Smooth muscle cell (in vitro differentiated cells): ENCODE data around the gene QSOX1. TPM values are rescaled to one million over a fixed set of nuclear protein-coding genes. Genes with fewer than 3 reads are reported as not detected.

Source experiments
- DNase-seq: peaks from one replicate; lab custom pipeline; 2025; ENCODE audit not compliant: unreplicated experiment; lab: John Stamatoyannopoulos, UW
- H2AFZ ChIP-seq: fragments of 200-600 bp; sonication (generic); 2 replicates; pipeline ENCODE4 v1.6.0; 2016; ENCODE audit warnings: antibody characterized with exemption, low read depth, mild to moderate bottlenecking
- H3F3A ChIP-seq: fragments of 200-600 bp; sonication (generic); 2 replicates; pipeline ENCODE4 v1.6.0; 2017; ENCODE audit warnings: antibody characterized with exemption, low read depth
- H3K27ac ChIP-seq: fragments of 200-600 bp; sonication (generic); 2 replicates; pipeline ENCODE4 v1.5.1; 2016; ENCODE audit warnings: low read depth, mild to moderate bottlenecking
- H3K27me3 ChIP-seq: fragments of 200-600 bp; sonication (generic); 2 replicates; pipeline ENCODE4 v1.6.1; 2016; ENCODE audit warnings: low read depth, mild to moderate bottlenecking
- H3K36me3 ChIP-seq: fragments of 200-600 bp; sonication (generic); 2 replicates; pipeline ENCODE4 v1.5.1; 2016; ENCODE audit warnings: low read depth
- H3K4me1 ChIP-seq: fragments of 200-600 bp; sonication (generic); 2 replicates; pipeline ENCODE4 v1.5.1; 2016; ENCODE audit warnings: low read depth
- H3K4me2 ChIP-seq: fragments of 200-600 bp; sonication (generic); 2 replicates; pipeline ENCODE4 v1.6.0; 2016; ENCODE audit warnings: mild to moderate bottlenecking
- H3K4me3 ChIP-seq: fragments of 200-600 bp; sonication (generic); 2 replicates; pipeline ENCODE4 v1.5.1; 2016; ENCODE audit warnings: mild to moderate bottlenecking
- H3K79me2 ChIP-seq: fragments of 200-600 bp; sonication (generic); 2 replicates; pipeline ENCODE4 v1.6.0; 2016; ENCODE audit warnings: low read depth, mild to moderate bottlenecking
- H3K9ac ChIP-seq: fragments of 200-600 bp; sonication (generic); 2 replicates; pipeline ENCODE4 v1.6.0; 2016; ENCODE audit warnings: low read depth
- H3K9me3 ChIP-seq: fragments of 200-600 bp; sonication (generic); replicated peaks from 2 replicates; pipeline ENCODE4 v1.5.1; 2016; ENCODE audit warnings: low read depth
- H4K20me1 ChIP-seq: fragments of 200-600 bp; sonication (generic); 2 replicates; pipeline ENCODE4 v1.6.0; 2016; ENCODE audit warnings: low read depth
- WGBS: methylation state at CpG from one replicate; pipeline ENCODE4 v1.1.7; 2016; ENCODE audit warnings: low lambda C conversion rate; 5-methylcytosine and 5-hydroxymethylcytosine counted together
- polyA plus RNA-seq: library from polyadenylated mRNA; unstranded; fragments of >200 nt; fragmentation: Nextera tagmentation; extraction: Ambion mirVana; gene quantifications from 2 replicates; pipeline ENCODE4 v1.2.1, GENCODE V29; 2016
- total RNA-seq: library from RNA; depleted of rRNA; stranded (reverse); fragments of >200 nt; gene quantifications from 2 replicates; pipeline ENCODE4 v1.2.3, GENCODE V29; 2014
- TF ChIP-seq, protein P1 (sequence below): fragments of 200-600 bp; sonication (generic); IDR thresholded peaks from 2 replicates; pipeline ENCODE4 v1.5.1; 2017; ENCODE audit warnings: borderline replicate concordance, mild to moderate bottlenecking, antibody characterized with exemption; ENCODE audit not compliant: insufficient read depth, poor library complexity, severe bottlenecking

QSOX1 gene
- total and polyA plus RNA-seq, 2 experiments from 2014 or later, result 71.5 to 75.8 TPM

DNA sequence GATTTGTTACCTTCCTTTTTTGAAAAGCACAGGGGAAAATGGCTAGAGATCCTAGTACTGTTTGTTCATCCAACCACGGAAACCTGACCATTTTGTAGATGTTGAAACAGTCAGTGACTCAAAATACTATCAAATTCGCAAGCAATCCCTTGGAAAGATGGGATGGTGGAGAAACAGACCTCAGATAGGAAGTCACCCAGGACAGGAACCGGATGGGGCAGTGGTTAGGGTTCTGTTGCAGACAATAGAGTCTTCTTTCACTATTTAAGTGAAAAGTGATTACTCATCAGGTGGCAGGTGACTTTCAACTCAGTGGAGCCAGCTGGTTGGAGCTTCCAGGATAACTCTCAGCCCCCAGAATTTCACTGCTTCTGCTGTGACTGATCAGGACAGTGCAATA is 92.4 kb downstream of the QSOX1 start:
- Histone ChIP-seq H3K79me2 (no peaks in the 10 kb centered on the region), H3K36me3 (no peaks in the 10 kb centered on the region), H4K20me1 (no peaks in the 10 kb centered on the region), H3F3A (no peaks in the 10 kb centered on the region), H3K27ac (no peak overlapping the region), H3K9ac (no peak overlapping the region), H3K27me3 (peaks cover 15% of the 10 kb centered on the region), H3K4me2 (no peak overlapping the region), H2AFZ (no peak overlapping the region), H3K9me3 (no peaks in the 10 kb centered on the region), H3K4me1 (no peaks in the 10 kb centered on the region), H3K4me3 (no peak overlapping the region)
- no peak for DNase-seq
- TF ChIP-seq, protein P1, sequence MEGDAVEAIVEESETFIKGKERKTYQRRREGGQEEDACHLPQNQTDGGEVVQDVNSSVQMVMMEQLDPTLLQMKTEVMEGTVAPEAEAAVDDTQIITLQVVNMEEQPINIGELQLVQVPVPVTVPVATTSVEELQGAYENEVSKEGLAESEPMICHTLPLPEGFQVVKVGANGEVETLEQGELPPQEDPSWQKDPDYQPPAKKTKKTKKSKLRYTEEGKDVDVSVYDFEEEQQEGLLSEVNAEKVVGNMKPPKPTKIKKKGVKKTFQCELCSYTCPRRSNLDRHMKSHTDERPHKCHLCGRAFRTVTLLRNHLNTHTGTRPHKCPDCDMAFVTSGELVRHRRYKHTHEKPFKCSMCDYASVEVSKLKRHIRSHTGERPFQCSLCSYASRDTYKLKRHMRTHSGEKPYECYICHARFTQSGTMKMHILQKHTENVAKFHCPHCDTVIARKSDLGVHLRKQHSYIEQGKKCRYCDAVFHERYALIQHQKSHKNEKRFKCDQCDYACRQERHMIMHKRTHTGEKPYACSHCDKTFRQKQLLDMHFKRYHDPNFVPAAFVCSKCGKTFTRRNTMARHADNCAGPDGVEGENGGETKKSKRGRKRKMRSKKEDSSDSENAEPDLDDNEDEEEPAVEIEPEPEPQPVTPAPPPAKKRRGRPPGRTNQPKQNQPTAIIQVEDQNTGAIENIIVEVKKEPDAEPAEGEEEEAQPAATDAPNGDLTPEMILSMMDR, result no peak
- 81% methylated on average over 3 of the region's 3 CpGs for WGBS

DNA sequence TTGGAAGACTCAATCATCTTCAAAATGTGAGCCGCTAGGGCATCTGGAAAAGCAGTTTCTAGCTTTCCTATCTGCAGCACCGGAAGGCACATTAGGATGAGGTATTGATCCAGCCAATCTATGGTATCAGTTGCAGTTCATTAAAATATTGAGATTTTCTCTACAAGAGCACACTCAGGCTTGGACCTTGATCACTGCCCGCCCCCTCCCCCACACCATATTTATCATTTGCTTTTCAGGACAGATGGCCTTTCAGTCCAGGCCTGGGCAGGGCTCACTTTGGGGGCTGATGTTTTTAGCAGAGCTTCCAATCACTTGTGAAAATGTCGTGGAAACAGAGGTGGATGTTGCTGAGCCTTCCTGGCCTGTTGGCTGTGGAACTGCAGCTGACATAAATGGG is 92.9 kb downstream of the QSOX1 start:
- no peak overlapping the region for H3K27ac ChIP-seq

DNA sequence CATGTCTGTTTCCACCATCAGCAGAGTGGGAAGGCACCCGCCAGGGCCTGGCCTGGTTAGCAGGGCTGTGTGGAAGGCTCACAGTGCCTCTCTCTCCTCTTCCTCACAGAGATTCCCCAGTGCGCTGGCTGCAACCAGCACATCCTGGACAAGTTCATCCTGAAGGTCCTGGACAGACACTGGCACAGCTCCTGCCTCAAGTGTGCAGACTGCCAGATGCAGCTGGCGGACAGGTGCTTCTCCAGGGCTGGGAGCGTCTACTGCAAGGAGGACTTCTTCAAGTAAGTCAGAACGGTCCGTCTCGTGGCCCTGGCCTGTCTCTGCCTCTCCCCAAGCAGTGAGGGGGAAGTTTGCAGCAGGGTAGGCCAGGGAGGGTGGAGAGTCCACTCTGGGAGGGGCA is 93.5 kb downstream of the QSOX1 start:
- Histone ChIP-seq H3F3A (no peaks in the 10 kb centered on the region), H2AFZ (no peak overlapping the region), H3K9ac (no peak overlapping the region), H3K27me3 (peaks cover 4% of the 10 kb centered on the region), H3K27ac (no peak overlapping the region), H3K79me2 (no peaks in the 10 kb centered on the region), H3K36me3 (no peaks in the 10 kb centered on the region), H3K4me1 (no peaks in the 10 kb centered on the region), H3K4me2 (no peak overlapping the region), H4K20me1 (no peaks in the 10 kb centered on the region), H3K9me3 (no peaks in the 10 kb centered on the region), H3K4me3 (no peak overlapping the region)
- TF ChIP-seq, protein P1, result no peak
- 95% methylated on average over 7 of the region's 7 CpGs for WGBS
- DNase-seq, result no peak

More for the DNA sequence above, 92.9 kb downstream of the QSOX1 start:
- H3K9me3 ChIP-seq, result no peaks in the 10 kb centered on the region
- no peak overlapping the region for H3K9ac ChIP-seq
- 86% methylated on average over 4 of the region's 4 CpGs for WGBS
- no peaks in the 10 kb centered on the region for H3K79me2 ChIP-seq
- TF ChIP-seq, protein P1, result no peak
- H3K27me3 ChIP-seq, result peaks cover 10% of the 10 kb centered on the region
- H3K36me3 ChIP-seq, result no peaks in the 10 kb centered on the region
- no peak overlapping the region for H3K4me2 ChIP-seq
- DNase-seq, result no peak
- no peak overlapping the region for H2AFZ ChIP-seq
- H4K20me1 ChIP-seq, result no peaks in the 10 kb centered on the region
- no peak overlapping the region for H3K4me3 ChIP-seq
- H3K4me1 ChIP-seq, result no peaks in the 10 kb centered on the region
- no peaks in the 10 kb centered on the region for H3F3A ChIP-seq

DNA sequence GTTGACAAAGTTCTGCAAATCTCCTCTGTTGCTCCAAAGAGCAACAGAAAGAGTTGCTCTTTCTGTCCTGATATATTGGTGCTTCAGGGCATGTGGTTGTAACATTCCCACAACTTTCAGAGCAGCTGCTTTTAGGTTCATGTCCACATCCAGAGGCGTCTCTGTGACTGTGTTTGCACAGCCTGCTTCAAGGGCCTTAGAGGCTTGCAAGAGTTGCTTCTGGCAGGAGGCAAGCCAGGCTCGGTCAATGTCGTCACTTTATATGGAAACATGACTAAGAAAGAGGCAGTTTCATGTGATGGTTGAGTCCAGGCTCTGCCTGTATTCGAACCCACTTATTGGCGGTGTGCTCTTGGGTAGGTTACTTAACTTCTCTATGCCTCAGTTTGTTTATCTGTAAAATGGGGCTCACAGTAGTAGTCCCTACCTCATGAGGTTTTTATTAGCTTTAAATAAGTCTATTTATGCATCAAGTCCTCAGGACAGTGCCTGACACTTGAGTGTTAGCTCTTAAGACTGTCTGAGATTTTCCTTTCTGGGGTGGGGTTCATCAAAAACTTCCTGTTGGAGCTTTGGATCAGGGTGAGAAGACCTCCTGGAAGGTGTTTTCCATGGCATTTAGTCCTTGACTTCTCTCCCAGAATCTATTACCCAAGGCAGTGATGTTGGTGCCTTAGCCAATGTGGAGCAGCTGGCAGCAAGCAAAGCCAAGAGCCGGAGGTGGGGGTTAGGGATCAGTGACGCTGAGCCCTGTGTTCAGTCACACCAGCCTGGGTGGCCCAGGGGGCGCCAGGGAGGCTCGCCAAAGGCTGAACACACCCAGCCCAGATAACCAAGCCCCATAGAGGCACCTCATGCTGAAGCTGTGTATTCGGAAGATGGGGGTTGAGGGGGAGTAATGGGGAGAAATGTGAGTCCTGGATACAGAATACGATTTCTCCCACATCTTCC is 94.3 kb downstream of the QSOX1 start:
- H3K4me1 ChIP-seq, result no peaks in the 10 kb centered on the region
- H3K36me3 ChIP-seq, result no peaks in the 10 kb centered on the region
- no peak overlapping the region for H3K27ac ChIP-seq
- H4K20me1 ChIP-seq, result no peaks in the 10 kb centered on the region
- no peaks in the 10 kb centered on the region for H3K27me3 ChIP-seq
- no peaks in the 10 kb centered on the region for H3F3A ChIP-seq
- H3K9ac ChIP-seq, result no peak overlapping the region
- H3K4me2 ChIP-seq, result no peak overlapping the region
- H2AFZ ChIP-seq, result no peak overlapping the region
- WGBS, result 66% methylated on average over 11 of the region's 11 CpGs
- H3K79me2 ChIP-seq, result no peaks in the 10 kb centered on the region
- no peak overlapping the region for H3K4me3 ChIP-seq
- TF ChIP-seq, protein P1, result no peak
- no peak for DNase-seq
- no peaks in the 10 kb centered on the region for H3K9me3 ChIP-seq
